CD4-positive, alpha-beta T cell treated with Interleukin-6 for 4 hours (primary cell): ENCODE data around the gene USP3.
"Not testable (repeated sequence)": the region's sequence is repeated elsewhere in the genome, so short reads cannot be mapped to it uniquely, and the experiment has no call there.

Experiments used
- DNase-seq: peaks from one replicate; pipeline ENCODE4 v3.0.0-alpha.2; 2020; ENCODE audit warnings: mixed read lengths

Gene USP3

GRCh38 chr15:63513728-63514127, 9.3 kb downstream of the USP3 start:
- DNase-seq: no peak

GRCh38 chr15:63514531-63514943, 10.1 kb downstream of the USP3 start:
- DNase-seq: no peak

- no peak for DNase-seq
Observed at GRCh38 chr15:63517202-63517601, 12.8 kb downstream of the USP3 start.

- no peak for DNase-seq
Observed at GRCh38 chr15:63517628-63518027, 13.2 kb downstream of the USP3 start.

- DNase-seq: no peak
Observed at GRCh38 chr15:63519041-63519440, 14.6 kb downstream of the USP3 start.

- no peak for DNase-seq
Observed at GRCh38 chr15:63519548-63520178, 15.3 kb downstream of the USP3 start.

- DNase-seq: not testable (repeated sequence)
Observed at GRCh38 chr15:63520462-63520861, 16.1 kb downstream of the USP3 start.

- no peak for DNase-seq
Observed at GRCh38 chr15:63522225-63522578, 17.8 kb downstream of the USP3 start.

- no peak for DNase-seq
Observed at GRCh38 chr15:63523306-63523990, 19.1 kb downstream of the USP3 start.

GRCh38 chr15:63524316-63525015, 20.1 kb downstream of the USP3 start:
- DNase-seq: no peak

- no peak for DNase-seq
Observed at GRCh38 chr15:63526401-63526800, 22.0 kb downstream of the USP3 start.

GRCh38 chr15:63528138-63528659, 23.8 kb downstream of the USP3 start:
- DNase-seq: no peak

GRCh38 chr15:63530235-63530634, 25.8 kb downstream of the USP3 start:
- no peak for DNase-seq

GRCh38 chr15:63530752-63531299, 26.4 kb downstream of the USP3 start:
- no peak for DNase-seq

- DNase-seq: no peak
Observed at GRCh38 chr15:63531586-63531985, 27.2 kb downstream of the USP3 start.

GRCh38 chr15:63532307-63532744, 27.9 kb downstream of the USP3 start:
- DNase-seq: no peak

GRCh38 chr15:63534888-63535287, 30.5 kb downstream of the USP3 start:
- not testable (repeated sequence) for DNase-seq

GRCh38 chr15:63535689-63536088, 31.3 kb downstream of the USP3 start:
- no peak for DNase-seq

GRCh38 chr15:63538876-63539275, 34.5 kb downstream of the USP3 start:
- DNase-seq: no peak

- peak; percentile 20 for DNase-seq
Observed at GRCh38 chr15:63539521-63539920, 35.1 kb downstream of the USP3 start.

GRCh38 chr15:63539998-63540397, 35.6 kb downstream of the USP3 start:
- no peak for DNase-seq

- DNase-seq: no peak
Observed at GRCh38 chr15:63540449-63540848, 36.1 kb downstream of the USP3 start.

GRCh38 chr15:63544258-63545026, 40.0 kb downstream of the USP3 start:
- DNase-seq: no peak
